ENCODE data around the gene NHS. TPM values are rescaled to one million over a fixed set of nuclear protein-coding genes. Genes with fewer than 3 reads are reported as not detected.

NHS gene
- total RNA-seq, 1 donor from 2014 or later, result 6.6 TPM

GRCh38 chrX:17432158-17432557 lies 57.2 kb downstream of the NHS start:
- Histone ChIP-seq H3K27me3 (ENCODE audit: insufficient read depth, low read length) (no peaks in the 10 kb centered on the region), H3K4me1 (ENCODE audit: insufficient read depth, low read length) (no peaks in the 10 kb centered on the region), H3K4me2 (ENCODE audit: low read length) (no peak overlapping the region), H3K4me3 (ENCODE audit: insufficient read depth, low read depth, low read length) (no peak overlapping the region), H3K79me2 (ENCODE audit: insufficient read depth, low read length) (peaks cover 37% of the 10 kb centered on the region), H4K20me1 (ENCODE audit: insufficient read depth, low read length) (peaks cover 4% of the 10 kb centered on the region), H3K27ac (ENCODE audit: low read depth, low read length) (no peak overlapping the region), H2AFZ (ENCODE audit: low read depth, low read length) (no peak overlapping the region), H3K9ac (ENCODE audit: low read length) (no peak overlapping the region), H3K9me3 (ENCODE audit: insufficient read depth, low read depth, low read length) (no peaks in the 10 kb centered on the region), H3K36me3 (ENCODE audit: insufficient read depth, low read length) (no peaks in the 10 kb centered on the region)
- DNase-seq (ENCODE audit: low read depth), result no peak
- Mint-ChIP-seq H3K27ac (ENCODE audit: unreplicated experiment) (no peak overlapping the region), H3K36me3 (ENCODE audit: low read depth, unreplicated experiment) (no peaks in the 10 kb centered on the region), H3K27me3 (ENCODE audit: low read depth, unreplicated experiment) (no peaks in the 10 kb centered on the region), H3K4me1 (ENCODE audit: low read depth, unreplicated experiment) (no peaks in the 10 kb centered on the region), H3K4me3 (ENCODE audit: unreplicated experiment) (no peak overlapping the region), H3K9me3 (ENCODE audit: unreplicated experiment) (no peaks in the 10 kb centered on the region)
- no peak for FAIRE-seq
- no peak for TF ChIP-seq EZH2 (IDR thresholded peaks at IDR 0.05; ENCODE audit: insufficient read depth, low read length)
- TF ChIP-seq, protein P1, sequence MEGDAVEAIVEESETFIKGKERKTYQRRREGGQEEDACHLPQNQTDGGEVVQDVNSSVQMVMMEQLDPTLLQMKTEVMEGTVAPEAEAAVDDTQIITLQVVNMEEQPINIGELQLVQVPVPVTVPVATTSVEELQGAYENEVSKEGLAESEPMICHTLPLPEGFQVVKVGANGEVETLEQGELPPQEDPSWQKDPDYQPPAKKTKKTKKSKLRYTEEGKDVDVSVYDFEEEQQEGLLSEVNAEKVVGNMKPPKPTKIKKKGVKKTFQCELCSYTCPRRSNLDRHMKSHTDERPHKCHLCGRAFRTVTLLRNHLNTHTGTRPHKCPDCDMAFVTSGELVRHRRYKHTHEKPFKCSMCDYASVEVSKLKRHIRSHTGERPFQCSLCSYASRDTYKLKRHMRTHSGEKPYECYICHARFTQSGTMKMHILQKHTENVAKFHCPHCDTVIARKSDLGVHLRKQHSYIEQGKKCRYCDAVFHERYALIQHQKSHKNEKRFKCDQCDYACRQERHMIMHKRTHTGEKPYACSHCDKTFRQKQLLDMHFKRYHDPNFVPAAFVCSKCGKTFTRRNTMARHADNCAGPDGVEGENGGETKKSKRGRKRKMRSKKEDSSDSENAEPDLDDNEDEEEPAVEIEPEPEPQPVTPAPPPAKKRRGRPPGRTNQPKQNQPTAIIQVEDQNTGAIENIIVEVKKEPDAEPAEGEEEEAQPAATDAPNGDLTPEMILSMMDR (IDR thresholded peaks at IDR 0.05; ENCODE audit: insufficient read depth, low read depth, low read length), result no peak

- Histone ChIP-seq H4K20me1 (ENCODE audit: insufficient read depth, low read length) (peaks cover 6% of the 10 kb centered on the region), H3K4me3 (ENCODE audit: insufficient read depth, low read depth, low read length) (no peak overlapping the region), H3K27me3 (ENCODE audit: insufficient read depth, low read length) (no peaks in the 10 kb centered on the region), H3K9ac (ENCODE audit: low read length) (no peak overlapping the region), H3K27ac (ENCODE audit: low read depth, low read length) (no peak overlapping the region), H2AFZ (ENCODE audit: low read depth, low read length) (no peak overlapping the region), H3K9me3 (ENCODE audit: insufficient read depth, low read depth, low read length) (no peaks in the 10 kb centered on the region), H3K36me3 (ENCODE audit: insufficient read depth, low read length) (no peaks in the 10 kb centered on the region), H3K79me2 (ENCODE audit: insufficient read depth, low read length) (peaks cover 48% of the 10 kb centered on the region), H3K4me2 (ENCODE audit: low read length) (no peak overlapping the region), H3K4me1 (ENCODE audit: insufficient read depth, low read length) (no peaks in the 10 kb centered on the region)
- TF ChIP-seq, protein P1 (IDR thresholded peaks at IDR 0.05; ENCODE audit: insufficient read depth, low read depth, low read length), result no peak
- no peak for TF ChIP-seq EZH2 (IDR thresholded peaks at IDR 0.05; ENCODE audit: insufficient read depth, low read length)
- H3K27ac Mint-ChIP-seq (ENCODE audit: unreplicated experiment), result no peak overlapping the region
- no peaks in the 10 kb centered on the region for H3K9me3 Mint-ChIP-seq (ENCODE audit: unreplicated experiment)
- FAIRE-seq (no peak), DNase-seq (ENCODE audit: low read depth) (no peak)
- no peaks in the 10 kb centered on the region for H3K36me3 Mint-ChIP-seq (ENCODE audit: low read depth, unreplicated experiment)
- H3K4me1 Mint-ChIP-seq (ENCODE audit: low read depth, unreplicated experiment), result no peaks in the 10 kb centered on the region
- H3K27me3 Mint-ChIP-seq (ENCODE audit: low read depth, unreplicated experiment), result no peaks in the 10 kb centered on the region
- H3K4me3 Mint-ChIP-seq (ENCODE audit: unreplicated experiment), result no peak overlapping the region
These were observed 59.0 kb downstream of the NHS start for GRCh38 chrX:17433965-17434364.

DNA sequence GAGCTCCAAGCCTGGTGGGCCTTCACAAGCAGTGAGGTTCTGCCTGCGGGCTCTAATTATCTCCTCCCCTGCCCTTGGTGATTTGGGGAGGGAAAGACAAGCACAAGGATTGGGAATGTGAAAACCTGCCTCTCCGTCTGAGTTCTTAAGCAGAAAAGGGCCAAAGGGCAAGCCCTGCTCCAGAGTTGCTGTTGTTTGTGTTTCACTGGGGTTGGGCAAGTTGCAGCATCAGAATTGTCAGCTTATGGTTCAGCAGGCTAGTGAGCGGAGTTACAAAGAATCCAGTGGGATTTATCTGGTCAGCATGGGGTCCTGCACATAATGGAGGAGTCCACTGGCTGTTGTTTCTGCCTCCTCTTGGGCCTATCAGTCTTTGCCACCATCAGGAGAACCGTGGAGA lies 60.5 kb downstream of the NHS start:
- H3K9ac ChIP-seq (ENCODE audit: low read length), result no peak overlapping the region
- H3K27ac ChIP-seq (ENCODE audit: low read depth, low read length), result no peak overlapping the region
- FAIRE-seq (no peak), DNase-seq (ENCODE audit: low read depth) (no peak)
- Mint-ChIP-seq H3K27ac (ENCODE audit: unreplicated experiment) (no peak overlapping the region), H3K4me1 (ENCODE audit: low read depth, unreplicated experiment) (no peaks in the 10 kb centered on the region), H3K36me3 (ENCODE audit: low read depth, unreplicated experiment) (no peaks in the 10 kb centered on the region), H3K9me3 (ENCODE audit: unreplicated experiment) (no peaks in the 10 kb centered on the region), H3K4me3 (ENCODE audit: unreplicated experiment) (no peak overlapping the region), H3K27me3 (ENCODE audit: low read depth, unreplicated experiment) (no peaks in the 10 kb centered on the region)
- peaks cover under 1% of the 10 kb centered on the region for H3K4me1 ChIP-seq (ENCODE audit: insufficient read depth, low read length)
- no peak overlapping the region for H2AFZ ChIP-seq (ENCODE audit: low read depth, low read length)
- no peak overlapping the region for H3K4me2 ChIP-seq (ENCODE audit: low read length)
- H3K79me2 ChIP-seq (ENCODE audit: insufficient read depth, low read length), result peaks cover 50% of the 10 kb centered on the region
- H3K4me3 ChIP-seq (ENCODE audit: insufficient read depth, low read depth, low read length), result no peak overlapping the region
- peaks cover 6% of the 10 kb centered on the region for H4K20me1 ChIP-seq (ENCODE audit: insufficient read depth, low read length)
- no peak for TF ChIP-seq EZH2 (IDR thresholded peaks at IDR 0.05; ENCODE audit: insufficient read depth, low read length)
- H3K27me3 ChIP-seq (ENCODE audit: insufficient read depth, low read length), result no peaks in the 10 kb centered on the region
- H3K36me3 ChIP-seq (ENCODE audit: insufficient read depth, low read length), result no peaks in the 10 kb centered on the region
- no peaks in the 10 kb centered on the region for H3K9me3 ChIP-seq (ENCODE audit: insufficient read depth, low read depth, low read length)
